Activated naive CD4-positive, alpha-beta T cell treated with Interleukin-2 at 50 U/mL for 16 hours (primary cell): Measurements from ENCODE around the gene BCKDHB.
"Not testable (repeated sequence)": the region's sequence is repeated elsewhere in the genome, so short reads cannot be mapped to it uniquely, and the experiment has no call there.

Source experiments
- DNase-seq: peaks from one replicate; pipeline ENCODE4 v3.0.0-alpha.2; 2020

Gene BCKDHB

GRCh38 chr6:80271074-80271473 lies 164.6 kb downstream of the BCKDHB start:
- DNase-seq, result no peak

GRCh38 chr6:80272988-80273387 lies 166.5 kb downstream of the BCKDHB start:
- DNase-seq, result no peak

GRCh38 chr6:80276861-80277260 lies 170.4 kb downstream of the BCKDHB start:
- no peak for DNase-seq

- no peak for DNase-seq
Measured at GRCh38 chr6:80277501-80277900, 171.0 kb downstream of the BCKDHB start.

DNA sequence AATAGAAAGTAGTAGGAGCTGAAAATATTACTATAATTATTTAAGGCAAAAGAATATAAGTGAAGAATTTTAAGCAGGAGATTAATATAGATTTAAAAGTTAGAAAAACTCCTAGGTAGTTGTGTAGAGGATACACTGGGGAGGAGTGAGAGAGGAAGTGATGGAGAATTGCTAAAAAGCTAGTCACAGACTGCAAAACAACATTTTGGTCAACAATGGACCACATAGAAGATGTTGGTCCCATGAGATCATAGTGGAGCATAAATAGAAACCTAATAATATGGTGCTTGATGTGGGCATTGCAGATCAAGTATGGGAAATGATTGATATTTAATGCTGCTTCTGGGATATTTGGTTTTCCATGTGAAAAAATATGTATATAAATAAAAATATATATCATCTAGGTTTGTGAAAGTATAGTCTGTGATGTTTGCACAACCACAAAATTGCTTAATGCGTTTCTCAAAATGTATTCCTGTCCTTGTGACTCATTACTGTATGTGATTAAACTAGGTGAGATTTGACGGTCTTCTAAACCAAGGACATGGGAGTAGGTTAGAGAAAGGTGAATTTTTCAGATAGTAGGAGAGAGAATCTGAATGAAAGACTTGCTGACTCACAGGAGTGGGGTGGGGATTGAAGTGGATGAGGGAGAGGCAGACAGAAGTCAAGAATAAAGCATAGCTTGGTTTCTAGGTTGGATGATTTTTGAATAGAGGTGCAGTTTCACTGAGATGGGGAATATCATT lies 174.0 kb downstream of the BCKDHB start:
- DNase-seq, result no peak

DNA sequence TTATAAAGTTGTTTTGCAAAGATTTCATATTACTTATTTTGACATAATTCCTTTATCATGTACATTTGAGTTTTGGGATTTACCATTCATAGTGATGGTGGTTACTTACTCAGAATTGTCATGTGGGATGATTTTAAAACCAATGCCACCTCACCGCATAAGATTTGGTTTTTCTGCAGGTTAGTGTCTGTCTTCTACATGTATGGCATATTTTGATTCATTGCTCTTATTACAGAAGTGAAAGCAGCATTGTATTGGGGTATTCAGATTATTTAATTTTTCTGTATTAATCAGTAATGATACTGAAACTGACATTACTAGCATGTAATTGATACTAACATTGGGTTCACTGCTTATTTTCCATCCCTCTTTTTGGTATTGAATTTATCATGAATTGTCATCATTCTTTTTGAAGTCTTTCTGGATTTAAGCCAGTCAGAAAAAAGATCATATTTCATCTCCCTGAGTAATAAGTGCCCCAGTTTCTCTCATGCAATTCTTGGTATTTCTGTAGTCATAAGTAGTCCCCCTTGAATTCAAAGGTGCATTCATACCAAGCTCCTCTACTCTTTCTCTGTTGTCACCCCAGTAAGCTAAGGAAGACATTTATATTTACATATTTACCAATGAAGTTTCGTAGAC lies 176.6 kb downstream of the BCKDHB start:
- no peak for DNase-seq

DNA sequence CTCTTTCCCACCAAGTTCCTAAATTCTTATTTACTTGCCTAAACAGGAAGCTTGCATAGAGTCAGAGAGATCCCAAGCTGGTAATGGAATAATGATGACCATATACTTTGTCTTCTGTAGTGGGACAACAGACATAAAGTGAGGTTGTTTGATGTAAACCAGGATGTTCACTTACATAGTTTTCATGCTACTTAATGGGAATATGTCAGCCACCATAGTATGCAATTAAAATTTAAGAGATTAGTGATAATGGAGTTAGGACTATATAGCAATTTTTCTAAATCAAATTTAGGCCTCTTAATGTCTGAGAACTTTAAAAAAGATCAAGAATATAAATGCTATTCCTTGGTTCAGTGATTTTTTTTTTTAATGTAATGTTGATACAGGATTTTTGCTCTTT lies 180.6 kb downstream of the BCKDHB start:
- no peak for DNase-seq

GRCh38 chr6:80287607-80288006 lies 181.1 kb downstream of the BCKDHB start:
- DNase-seq, result no peak

DNA sequence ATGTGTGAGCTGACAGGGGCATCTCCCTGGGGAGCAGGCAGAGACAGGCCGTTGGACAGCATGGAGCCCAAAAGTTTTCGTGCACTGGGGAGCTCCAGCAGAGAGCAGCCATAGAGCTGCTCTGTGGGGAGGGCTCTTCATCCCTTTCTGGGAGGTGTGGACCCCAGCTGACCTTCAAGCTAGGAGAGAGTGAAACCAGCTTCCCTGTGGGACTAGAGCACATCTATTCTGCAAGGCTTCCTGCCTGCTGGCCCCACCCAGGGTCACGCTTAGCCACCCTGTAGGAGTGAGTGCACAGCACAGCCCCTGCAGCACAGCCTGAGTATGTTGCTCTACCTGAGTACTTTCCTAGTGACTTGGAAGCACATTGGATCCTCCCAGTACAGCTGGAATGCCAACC lies 183.3 kb downstream of the BCKDHB start:
- DNase-seq, result no peak

DNA sequence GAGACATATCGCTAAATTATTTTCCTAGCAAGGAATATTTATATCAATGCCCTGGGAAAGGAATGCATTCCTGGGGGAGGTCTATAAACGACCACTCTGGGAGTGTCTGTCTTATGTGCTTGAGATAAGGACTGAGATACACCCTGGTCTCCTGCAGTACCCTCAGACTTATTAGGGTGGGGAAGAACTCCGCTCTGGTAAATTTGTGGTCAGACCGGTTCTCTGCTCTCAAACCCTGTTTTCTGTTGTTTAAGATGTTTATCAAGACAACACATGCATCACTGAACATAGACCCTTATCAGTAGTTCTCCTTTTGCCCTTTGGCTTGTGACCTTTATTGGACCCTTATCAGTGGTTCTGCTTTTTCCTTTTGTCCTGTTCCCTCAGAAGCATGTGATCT lies 188.1 kb downstream of the BCKDHB start:
- not testable (repeated sequence) for DNase-seq

GRCh38 chr6:80302716-80303115 lies 196.2 kb downstream of the BCKDHB start:
- DNase-seq, result no peak

- no peak for DNase-seq
Measured at GRCh38 chr6:80304014-80304413, 197.5 kb downstream of the BCKDHB start.

DNA sequence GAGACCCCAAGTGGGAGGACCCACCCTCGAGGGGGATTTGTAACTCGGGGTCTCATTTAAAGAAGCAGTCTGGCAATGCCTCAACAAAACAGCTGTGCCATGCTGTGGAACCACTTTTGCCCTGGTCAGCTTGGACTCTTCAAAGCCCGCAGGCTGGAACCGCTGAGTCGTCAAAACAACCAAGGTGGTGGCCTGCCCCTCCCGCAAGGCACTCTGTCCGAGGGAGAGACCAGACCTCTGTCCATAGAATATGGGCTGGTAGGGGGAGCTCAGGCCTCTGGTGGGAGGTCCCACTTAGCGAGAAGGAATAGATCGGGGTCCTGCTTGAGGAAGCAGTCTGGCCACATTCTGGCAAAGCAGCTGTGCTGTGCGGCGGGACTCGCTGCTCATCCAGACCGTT lies 208.1 kb downstream of the BCKDHB start:
- DNase-seq, result no peak

DNA sequence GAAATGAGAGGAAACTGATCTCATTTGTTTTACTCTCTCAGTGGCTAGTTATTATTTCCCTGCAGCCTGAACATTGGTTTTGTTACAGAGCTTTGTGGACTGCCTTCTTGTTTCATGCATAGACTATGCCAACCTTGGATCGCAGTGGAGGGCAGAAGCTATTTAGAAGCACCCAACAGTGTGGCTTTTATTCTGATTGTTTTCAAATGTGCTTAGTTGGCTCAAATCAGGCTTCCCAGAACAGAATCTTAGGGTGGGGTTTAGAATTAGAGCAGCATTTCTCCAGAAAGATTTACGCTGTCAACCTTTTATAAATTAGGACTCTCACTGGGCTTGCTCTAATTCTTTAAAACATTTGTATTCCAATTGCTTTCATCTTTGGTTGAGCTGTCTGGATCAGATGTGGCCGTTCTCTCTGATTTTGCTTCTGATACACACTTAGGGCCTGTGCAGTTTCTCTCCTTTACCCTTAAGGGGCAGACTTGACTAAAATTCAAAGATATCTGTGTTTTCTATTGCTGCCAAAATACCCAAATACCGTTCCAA lies 210.3 kb downstream of the BCKDHB start:
- no peak for DNase-seq

DNA sequence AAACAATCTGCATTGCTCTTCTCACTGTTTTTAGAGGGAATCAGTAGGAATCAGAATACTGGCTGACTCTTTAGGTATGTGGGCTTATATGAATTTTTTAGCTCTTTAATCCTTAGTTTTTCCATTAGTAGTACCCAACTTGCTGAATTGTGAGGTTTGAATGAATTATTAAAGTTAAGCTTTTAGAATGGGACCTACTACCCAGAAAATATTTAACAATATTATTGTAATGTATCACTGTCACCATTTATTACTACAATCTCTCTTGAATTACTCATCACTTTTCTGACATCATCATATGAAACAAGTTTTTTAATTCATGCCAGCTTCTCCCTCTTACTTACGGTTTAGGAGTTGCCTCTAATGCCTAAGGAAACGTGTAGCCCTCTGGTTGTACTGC lies 212.7 kb downstream of the BCKDHB start:
- no peak for DNase-seq

- DNase-seq, result no peak
Measured at GRCh38 chr6:80321011-80321410, 214.5 kb downstream of the BCKDHB start.

- DNase-seq, result no peak
Measured at GRCh38 chr6:80325742-80326141, 219.3 kb downstream of the BCKDHB start.

DNA sequence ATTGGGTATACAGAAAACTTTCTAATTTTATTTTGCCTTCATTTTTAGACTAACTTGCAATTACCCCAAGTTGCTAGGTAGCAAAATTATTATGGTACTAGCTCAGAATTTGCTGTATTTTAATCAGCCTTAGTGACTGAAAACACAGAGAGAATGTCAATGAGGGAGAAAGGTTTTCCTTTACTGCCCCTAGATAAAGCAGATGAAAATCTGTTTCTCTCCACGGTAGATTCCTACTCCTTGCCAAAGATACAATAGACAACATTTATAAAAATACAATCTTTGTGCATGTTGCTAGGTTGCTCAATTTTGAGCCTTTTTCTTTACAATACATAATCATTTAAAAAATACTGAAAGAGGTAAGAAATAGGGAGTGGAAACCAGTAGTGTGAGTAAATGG lies 222.2 kb downstream of the BCKDHB start:
- DNase-seq, result no peak

- DNase-seq, result no peak
Measured at GRCh38 chr6:80329496-80329895, 223.0 kb downstream of the BCKDHB start.

DNA sequence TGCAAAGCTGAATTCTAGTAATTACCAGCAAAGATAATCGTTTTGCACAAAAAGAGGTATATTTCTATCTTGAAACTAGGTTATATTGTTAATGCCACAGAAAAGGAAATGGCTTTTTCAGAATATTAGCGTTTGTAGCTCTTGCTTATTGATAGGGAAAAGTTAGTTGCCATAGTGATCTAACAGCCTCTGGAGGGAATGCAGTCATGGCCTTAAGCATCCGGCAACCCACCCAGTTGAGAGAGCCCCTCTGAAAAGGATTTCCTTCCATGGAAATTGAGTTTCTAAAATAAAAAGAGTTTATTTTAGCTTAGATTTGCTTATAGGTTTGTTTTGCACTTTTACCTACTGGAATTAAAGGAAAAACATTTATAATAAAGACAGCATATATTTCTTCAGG lies 224.5 kb downstream of the BCKDHB start:
- DNase-seq, result no peak

- DNase-seq, result no peak
Measured at GRCh38 chr6:80331522-80331921, 225.1 kb downstream of the BCKDHB start.

- DNase-seq, result no peak
Measured at GRCh38 chr6:80331974-80332373, 225.5 kb downstream of the BCKDHB start.

GRCh38 chr6:80333342-80333741 lies 226.9 kb downstream of the BCKDHB start:
- no peak for DNase-seq

GRCh38 chr6:80335121-80335531 lies 228.7 kb downstream of the BCKDHB start:
- no peak for DNase-seq

DNA sequence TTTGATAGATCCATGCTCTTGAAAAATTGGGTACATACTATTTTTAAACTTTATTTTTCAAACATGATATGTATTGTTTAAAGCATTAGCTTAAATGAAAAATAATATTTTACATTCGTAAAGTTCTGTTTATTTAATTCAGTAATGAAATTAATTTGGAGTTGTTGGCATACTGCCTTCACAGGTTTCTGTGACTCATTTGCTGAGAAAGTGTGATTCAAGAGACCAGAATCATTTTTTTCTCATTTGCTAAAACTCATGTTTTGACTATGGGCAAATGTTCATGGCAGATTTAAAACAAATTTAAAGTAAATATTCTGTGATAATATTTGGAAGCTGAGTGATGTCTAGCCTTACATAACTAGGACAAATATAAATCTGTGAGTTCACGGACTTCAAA lies 230.4 kb downstream of the BCKDHB start:
- DNase-seq, result no peak
